GM12878 (cell line): ENCODE results near the gene C1QL2. TPM values are rescaled to one million over a fixed set of nuclear protein-coding genes. Genes with fewer than 3 reads are reported as not detected.

Experiments used
- ATAC-seq: fragments of 200-7000 bp; cut with Tn5 transposase; 3 replicates; pipeline ENCODE4 v1.9.1; 2020; ENCODE audit warnings: mild to moderate bottlenecking, moderate library complexity
- BruUV-seq: library from RNA; stranded (reverse); fragments of 400-500 nt; replicated peaks from 2 replicates; lab custom pipeline; 2021; lab: Mats Ljungman, UMichigan
- CTCF ChIA-PET: fragments of 300-600 bp; sonication (Branson Sonifier 250); formaldehyde crosslinking; extraction: SDS; loops from one replicate; lab custom pipeline; 2021; ENCODE audit warnings: inconsistent platforms; lab: Yijun Ruan, JAX
- POLR2A ChIA-PET: fragments of 350-600 bp; formaldehyde crosslinking; extraction: SDS; loops from one replicate; lab custom pipeline; 2021; ENCODE audit warnings: inconsistent platforms; lab: Charles Lee
- RAD21 ChIA-PET: fragments of 300-600 bp; sonication (Branson Sonifier 250); formaldehyde crosslinking; loops from one replicate; lab custom pipeline; 2023; ENCODE audit warnings: antibody characterized with exemption; ENCODE audit not compliant: unreplicated experiment; lab: Charles Lee
- SMC1A ChIA-PET: fragments of 300-600 bp; sonication (Branson Sonifier 250); formaldehyde crosslinking; loops from one replicate; lab custom pipeline; 2023; ENCODE audit not compliant: unreplicated experiment, uncharacterized antibody; lab: Charles Lee
- DNase-seq: peaks from one replicate; pipeline ENCODE4 v3.0.0-alpha.2; 2011; ENCODE audit warnings: low read depth, low spot score
- FAIRE-seq: peaks from 3 replicates; lab custom pipeline; 2011; peaks lifted over from hg19 to GRCh38; lab: Jason Lieb, UNC
- H2AFZ ChIP-seq: 2 replicates; pipeline ENCODE4 v1.6.0; 2011; ENCODE audit warnings: low read depth, low read length, control low read depth; ENCODE audit not compliant: control insufficient read depth
- H3K27ac ChIP-seq: 2 replicates; pipeline ENCODE4 v1.5.1; 2011; ENCODE audit warnings: control low read depth; ENCODE audit not compliant: control insufficient read depth, insufficient read depth
- H3K27me3 ChIP-seq, 2 experiments: replicated peaks in 1 of 2; 2 replicates each; pipeline versions ENCODE4 v1.6.0 to v1.6.1; 2011; ENCODE audit warnings: low read length in 1 of 2; ENCODE audit not compliant: control insufficient read depth in 2 of 2, insufficient read depth in 2 of 2
- H3K36me3 ChIP-seq, 2 experiments: 2 replicates each; pipeline ENCODE4 v1.5.1; 2011; ENCODE audit warnings: low read length in 1 of 2; ENCODE audit not compliant: control insufficient read depth in 2 of 2, insufficient read depth in 2 of 2
- H3K4me1 ChIP-seq: 2 replicates; pipeline ENCODE4 v1.6.1; 2011; ENCODE audit warnings: mild to moderate bottlenecking, low read length, moderate library complexity, mixed read lengths; ENCODE audit not compliant: control insufficient read depth, insufficient read depth
- H3K4me2 ChIP-seq: 2 replicates; pipeline ENCODE4 v1.6.0; 2011; ENCODE audit warnings: control low read depth; ENCODE audit not compliant: control insufficient read depth, insufficient read depth
- H3K4me3 ChIP-seq: fragments of 200-600 bp; sonication (generic); 2 replicates; pipeline ENCODE4 v1.5.1; 2016
- H3K79me2 ChIP-seq: 2 replicates; pipeline ENCODE4 v1.6.0; 2011; ENCODE audit warnings: low read length; ENCODE audit not compliant: control insufficient read depth, insufficient read depth
- H3K9ac ChIP-seq: 2 replicates; pipeline ENCODE4 v1.8.0; 2011; ENCODE audit warnings: low read length, control low read depth, mixed read lengths; ENCODE audit not compliant: control insufficient read depth, insufficient read depth
- H3K9me3 ChIP-seq: replicated peaks from 3 replicates; pipeline ENCODE4 v1.5.1; 2011; ENCODE audit warnings: mild to moderate bottlenecking, low read length; ENCODE audit not compliant: control insufficient read depth, insufficient read depth
- H4K20me1 ChIP-seq: 2 replicates; pipeline ENCODE4 v1.6.0; 2011; ENCODE audit not compliant: control insufficient read depth, insufficient read depth
- EP300 ChIP-seq, 2 experiments: fragments of 150-350 bp in 1 of 2; IDR thresholded peaks; 2 replicates each; pipeline ENCODE4 v1.6.1; 2011 to 2012; ENCODE audit warnings: low read depth in 2 of 2, low read length in 2 of 2, borderline replicate concordance in 1 of 2, improper control_type of control experiment in 1 of 2, inconsistent platforms in 1 of 2; ENCODE audit not compliant: control insufficient read depth in 1 of 2
- EZH2 ChIP-seq: IDR thresholded peaks from 2 replicates; pipeline ENCODE4 v1.6.1; 2012; ENCODE audit warnings: low read depth, mild to moderate bottlenecking, control low read depth, inconsistent platforms, low read length, borderline replicate concordance; ENCODE audit not compliant: control insufficient read depth
- FOXM1 ChIP-seq: IDR thresholded peaks from 2 replicates; pipeline ENCODE4 v1.6.1; 2012; ENCODE audit warnings: low read depth, mild to moderate bottlenecking, inconsistent platforms, low read length, moderate library complexity
- GABPA ChIP-seq: IDR thresholded peaks from 2 replicates; pipeline ENCODE4 v1.6.1; 2014; ENCODE audit warnings: antibody characterized with exemption, low read depth, mild to moderate bottlenecking, inconsistent platforms
- KAT2A ChIP-seq: conservative IDR thresholded peaks from 2 replicates; pipeline ENCODE4 v1.6.1; 2011; ENCODE audit warnings: low read depth, low read length; ENCODE audit not compliant: control insufficient read depth
- KDM1A ChIP-seq: fragments of 200-600 bp; sonication (generic); IDR thresholded peaks from 2 replicates; pipeline ENCODE4 v1.6.1; 2016; ENCODE audit warnings: borderline replicate concordance
- MYB ChIP-seq: fragments of 150-350 bp; IDR thresholded peaks from 2 replicates; pipeline ENCODE4 v1.6.1; 2014; ENCODE audit warnings: mild to moderate bottlenecking, low read depth, low read length, borderline replicate concordance
- NFIC ChIP-seq: IDR thresholded peaks from 2 replicates; pipeline ENCODE4 v1.6.1; 2012; ENCODE audit warnings: low read depth, mild to moderate bottlenecking, inconsistent platforms, low read length, moderate library complexity
- NR2F1 ChIP-seq: fragments of 450-650 bp; conservative IDR thresholded peaks from 2 replicates; pipeline ENCODE4 v1.6.1; 2017; ENCODE audit warnings: mild to moderate bottlenecking
- NRF1 ChIP-seq: conservative IDR thresholded peaks from 2 replicates; pipeline ENCODE4 v1.6.1; 2011; ENCODE audit warnings: mild to moderate bottlenecking, low read depth, low read length, improper control_type of control experiment
- SMAD1 ChIP-seq: fragments of 450-650 bp; IDR thresholded peaks from 2 replicates; pipeline ENCODE4 v1.6.1; 2018; ENCODE audit warnings: mild to moderate bottlenecking, low read depth; ENCODE audit not compliant: partially characterized antibody
- SUZ12 ChIP-seq: fragments of 200-600 bp; sonication (generic); IDR thresholded peaks from one replicate; pipeline ENCODE4 v1.6.1; 2018; ENCODE audit warnings: antibody characterized with exemption, mild to moderate bottlenecking; ENCODE audit not compliant: unreplicated experiment
- WGBS: methylation state at CpG from one replicate; pipeline ENCODE4 v1.1.6; 2016; ENCODE audit warnings: low lambda C conversion rate; ENCODE audit not compliant: insufficient replicate concordance, insufficient coverage; ENCODE audit errors: missing lambda C conversion rate; 5-methylcytosine and 5-hydroxymethylcytosine counted together
- in situ Hi-C: fragments of 300-500 bp; cut with MboI; formaldehyde crosslinking; loops from 9 replicates; pipeline ENCODE4 v1.14.3; 2018; ENCODE audit warnings: mixed read lengths
- intact Hi-C: fragments of 100-400 bp; cut with micrococcal nuclease; formaldehyde crosslinking; loops from one replicate; pipeline ENCODE4 v1.14.2; 2022; ENCODE audit not compliant: unreplicated experiment
- polyA plus RNA-seq, 11 experiments: library from polyadenylated mRNA; depleted of rRNA in 4 of 11; unstranded in 6 of 11; stranded (reverse) in 5 of 11; fragments of >200 nt; fragmentation: Nextera tagmentation in 4 of 11; fragmentation: Illumina TruSeq in 1 of 11; extraction: Ambion mirVana in 4 of 11; extraction: Trizol in 1 of 11; gene quantifications; 1 replicate in 1 of 11; 2 replicates in 10 of 11; pipeline versions ENCODE4 v1.2.1 to v1.2.3, GENCODE V29; 2011 to 2016; ENCODE audit warnings: inconsistent platforms in 2 of 11, missing spikeins in 2 of 11, low read depth in 1 of 11
- total RNA-seq, 4 experiments: library from RNA; depleted of rRNA in 3 of 4; stranded (reverse); fragments of >200 nt in 3 of 4; fragmentation: Illumina TruSeq in 1 of 4; extraction: Trizol in 1 of 4; gene quantifications; 2 replicates each; pipeline versions ENCODE4 v1.2.1 to v1.2.3, GENCODE V29; 2013 to 2021
- TF ChIP-seq, protein P1 (sequence below): IDR thresholded peaks from 2 replicates; pipeline ENCODE4 v1.6.1; 2011; ENCODE audit warnings: low read depth, low read length, improper control_type of control experiment, borderline replicate concordance
- TF ChIP-seq, protein P2 (sequence below): fragments of 450-650 bp; IDR thresholded peaks from 2 replicates; pipeline ENCODE4 v1.6.1; 2017; ENCODE audit warnings: mild to moderate bottlenecking, moderate library complexity
- TF ChIP-seq, protein P3 (sequence below): fragments of 450-650 bp; IDR thresholded peaks from 2 replicates; pipeline ENCODE4 v1.6.1; 2017; ENCODE audit warnings: mild to moderate bottlenecking, low read depth, inconsistent platforms; ENCODE audit not compliant: poor library complexity, severe bottlenecking
- TF ChIP-seq, protein P4 (sequence below): IDR thresholded peaks from 2 replicates; pipeline ENCODE4 v1.6.1; 2011; ENCODE audit warnings: borderline replicate concordance, low read depth, mild to moderate bottlenecking, moderate library complexity, mixed read lengths, low read length; ENCODE audit not compliant: insufficient read depth; ENCODE audit errors: extremely low read length

C1QL2 gene
- total and polyA plus RNA-seq, 10 of the 15 experiments (the other 5 are each of a cell fraction or from before 2014, with no cell fraction given) = not detected

- Histone ChIP-seq H4K20me1 (no peaks in the 10 kb centered on the region), H3K79me2 (no peaks in the 10 kb centered on the region), H3K27me3 (no peaks in the 10 kb centered on the region; a peak in 4 of 4 replicates), H3K4me1 (no peaks in the 10 kb centered on the region), H3K36me3 (no peaks in the 10 kb centered on the region), H3K27ac (no peak overlapping the region), H3K9me3 (no peaks in the 10 kb centered on the region), H2AFZ (no peak overlapping the region), H3K4me3 (no peak overlapping the region), H3K4me2 (no peak overlapping the region), H3K9ac (no peak overlapping the region)
- in situ Hi-C loops = no loop called here
- DNase-seq (no peak), FAIRE-seq (no peak), ATAC-seq (no peak)
- ChIA-PET POLR2A (no interaction called here), RAD21 (no interaction called here), SMC1A (no interaction called here), CTCF (interaction anchor here (1.4 kb wide), 1 partner anchor 11 kb away, joined by 3 read pairs; no protein-coding TSS in a partner anchor)
- 37% methylated on average over 5 of the region's 7 CpGs for WGBS
- intact Hi-C loops = no loop called here
- no TSS peak for BruUV-seq
- no peak for TF ChIP-seq NFIC
- TF ChIP-seq, protein P1, sequence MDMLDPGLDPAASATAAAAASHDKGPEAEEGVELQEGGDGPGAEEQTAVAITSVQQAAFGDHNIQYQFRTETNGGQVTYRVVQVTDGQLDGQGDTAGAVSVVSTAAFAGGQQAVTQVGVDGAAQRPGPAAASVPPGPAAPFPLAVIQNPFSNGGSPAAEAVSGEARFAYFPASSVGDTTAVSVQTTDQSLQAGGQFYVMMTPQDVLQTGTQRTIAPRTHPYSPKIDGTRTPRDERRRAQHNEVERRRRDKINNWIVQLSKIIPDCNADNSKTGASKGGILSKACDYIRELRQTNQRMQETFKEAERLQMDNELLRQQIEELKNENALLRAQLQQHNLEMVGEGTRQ = no peak
- no peak for TF ChIP-seq SMAD1
- no peak for TF ChIP-seq FOXM1
- TF ChIP-seq MYB = no peak
- TF ChIP-seq, protein P2, sequence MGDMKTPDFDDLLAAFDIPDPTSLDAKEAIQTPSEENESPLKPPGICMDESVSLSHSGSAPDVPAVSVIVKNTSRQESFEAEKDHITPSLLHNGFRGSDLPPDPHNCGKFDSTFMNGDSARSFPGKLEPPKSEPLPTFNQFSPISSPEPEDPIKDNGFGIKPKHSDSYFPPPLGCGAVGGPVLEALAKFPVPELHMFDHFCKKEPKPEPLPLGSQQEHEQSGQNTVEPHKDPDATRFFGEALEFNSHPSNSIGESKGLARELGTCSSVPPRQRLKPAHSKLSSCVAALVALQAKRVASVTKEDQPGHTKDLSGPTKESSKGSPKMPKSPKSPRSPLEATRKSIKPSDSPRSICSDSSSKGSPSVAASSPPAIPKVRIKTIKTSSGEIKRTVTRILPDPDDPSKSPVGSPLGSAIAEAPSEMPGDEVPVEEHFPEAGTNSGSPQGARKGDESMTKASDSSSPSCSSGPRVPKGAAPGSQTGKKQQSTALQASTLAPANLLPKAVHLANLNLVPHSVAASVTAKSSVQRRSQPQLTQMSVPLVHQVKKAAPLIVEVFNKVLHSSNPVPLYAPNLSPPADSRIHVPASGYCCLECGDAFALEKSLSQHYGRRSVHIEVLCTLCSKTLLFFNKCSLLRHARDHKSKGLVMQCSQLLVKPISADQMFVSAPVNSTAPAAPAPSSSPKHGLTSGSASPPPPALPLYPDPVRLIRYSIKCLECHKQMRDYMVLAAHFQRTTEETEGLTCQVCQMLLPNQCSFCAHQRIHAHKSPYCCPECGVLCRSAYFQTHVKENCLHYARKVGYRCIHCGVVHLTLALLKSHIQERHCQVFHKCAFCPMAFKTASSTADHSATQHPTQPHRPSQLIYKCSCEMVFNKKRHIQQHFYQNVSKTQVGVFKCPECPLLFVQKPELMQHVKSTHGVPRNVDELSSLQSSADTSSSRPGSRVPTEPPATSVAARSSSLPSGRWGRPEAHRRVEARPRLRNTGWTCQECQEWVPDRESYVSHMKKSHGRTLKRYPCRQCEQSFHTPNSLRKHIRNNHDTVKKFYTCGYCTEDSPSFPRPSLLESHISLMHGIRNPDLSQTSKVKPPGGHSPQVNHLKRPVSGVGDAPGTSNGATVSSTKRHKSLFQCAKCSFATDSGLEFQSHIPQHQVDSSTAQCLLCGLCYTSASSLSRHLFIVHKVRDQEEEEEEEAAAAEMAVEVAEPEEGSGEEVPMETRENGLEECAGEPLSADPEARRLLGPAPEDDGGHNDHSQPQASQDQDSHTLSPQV = no peak
- TF ChIP-seq GABPA = no peak
- no peak for TF ChIP-seq EP300 (IDR thresholded peaks at IDR 0.05; ENCODE audit: borderline replicate concordance in 1 of 2, control insufficient read depth in 1 of 2, low read depth in 2 of 2, low read length in 2 of 2)
- TF ChIP-seq NRF1 = no peak
- TF ChIP-seq, protein P3, sequence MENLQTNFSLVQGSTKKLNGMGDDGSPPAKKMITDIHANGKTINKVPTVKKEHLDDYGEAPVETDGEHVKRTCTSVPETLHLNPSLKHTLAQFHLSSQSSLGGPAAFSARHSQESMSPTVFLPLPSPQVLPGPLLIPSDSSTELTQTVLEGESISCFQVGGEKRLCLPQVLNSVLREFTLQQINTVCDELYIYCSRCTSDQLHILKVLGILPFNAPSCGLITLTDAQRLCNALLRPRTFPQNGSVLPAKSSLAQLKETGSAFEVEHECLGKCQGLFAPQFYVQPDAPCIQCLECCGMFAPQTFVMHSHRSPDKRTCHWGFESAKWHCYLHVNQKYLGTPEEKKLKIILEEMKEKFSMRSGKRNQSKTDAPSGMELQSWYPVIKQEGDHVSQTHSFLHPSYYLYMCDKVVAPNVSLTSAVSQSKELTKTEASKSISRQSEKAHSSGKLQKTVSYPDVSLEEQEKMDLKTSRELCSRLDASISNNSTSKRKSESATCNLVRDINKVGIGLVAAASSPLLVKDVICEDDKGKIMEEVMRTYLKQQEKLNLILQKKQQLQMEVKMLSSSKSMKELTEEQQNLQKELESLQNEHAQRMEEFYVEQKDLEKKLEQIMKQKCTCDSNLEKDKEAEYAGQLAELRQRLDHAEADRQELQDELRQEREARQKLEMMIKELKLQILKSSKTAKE = no peak
- TF ChIP-seq NR2F1 = no peak
- TF ChIP-seq KAT2A = no peak
- TF ChIP-seq KDM1A = no peak
- TF ChIP-seq, protein P4, sequence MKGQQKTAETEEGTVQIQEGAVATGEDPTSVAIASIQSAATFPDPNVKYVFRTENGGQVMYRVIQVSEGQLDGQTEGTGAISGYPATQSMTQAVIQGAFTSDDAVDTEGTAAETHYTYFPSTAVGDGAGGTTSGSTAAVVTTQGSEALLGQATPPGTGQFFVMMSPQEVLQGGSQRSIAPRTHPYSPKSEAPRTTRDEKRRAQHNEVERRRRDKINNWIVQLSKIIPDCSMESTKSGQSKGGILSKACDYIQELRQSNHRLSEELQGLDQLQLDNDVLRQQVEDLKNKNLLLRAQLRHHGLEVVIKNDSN = no peak
- no peak for TF ChIP-seq SUZ12
- TF ChIP-seq EZH2 = no peak
Measured at GRCh38 chr2:119136093-119136492, 22.5 kb downstream of the C1QL2 start.
